K562 (cell line): ENCODE measurements around the gene MLLT6.

ENCODE experiments used
- CHD4 ChIP-seq: fragments of 200-600 bp; sonication (generic); IDR thresholded peaks from 3 replicates; pipeline ENCODE4 v1.6.1; 2012; ENCODE audit warnings: low read depth, mild to moderate bottlenecking, mixed read lengths, low read length, inconsistent platforms; ENCODE audit not compliant: insufficient read depth, insufficient replicate concordance, poor library complexity, severe bottlenecking
- GABPB1 ChIP-seq: sonication (generic); formaldehyde crosslinking; IDR thresholded peaks from 2 replicates; pipeline ENCODE4 v1.8.0; 2022; ENCODE audit warnings: mild to moderate bottlenecking, missing genetic modification reagents
- HNRNPH1 ChIP-seq: fragments of 200-400 bp; formaldehyde crosslinking; optimal IDR thresholded peaks from 2 replicates; pipeline ENCODE3; 2017; ENCODE audit warnings: low read depth, mild to moderate bottlenecking, low read length, moderate library complexity
- IRF1 ChIP-seq: sonication (generic); formaldehyde crosslinking; IDR thresholded peaks from 2 replicates; pipeline ENCODE4 v1.8.0; 2022; ENCODE audit warnings: missing genetic modification reagents, mild to moderate bottlenecking, borderline replicate concordance
- NFXL1 ChIP-seq: fragments of 450-650 bp; formaldehyde crosslinking; IDR thresholded peaks from 2 replicates; pipeline ENCODE4 v1.4.0; 2021; ENCODE audit warnings: mild to moderate bottlenecking
- POLR2AphosphoS2 ChIP-seq: IDR thresholded peaks from 2 replicates; pipeline ENCODE4 v1.6.1; 2012; ENCODE audit warnings: low read length, improper control_type of control experiment
- POLR2AphosphoS5 ChIP-seq: IDR thresholded peaks from 2 replicates; pipeline ENCODE4 v1.6.1; 2011; ENCODE audit warnings: mild to moderate bottlenecking, low read depth, low read length, moderate library complexity; ENCODE audit not compliant: control insufficient read depth, insufficient read depth
- RNF219 ChIP-seq: fragments of 250-450 bp; sonication (Bioruptor Pico); IDR thresholded peaks from 2 replicates; pipeline ENCODE4 v1.5.0; 2022; ENCODE audit warnings: mild to moderate bottlenecking
- SMARCC2 ChIP-seq: fragments of 450-650 bp; IDR thresholded peaks from 2 replicates; pipeline ENCODE4 v1.6.1; 2017; ENCODE audit warnings: antibody characterized with exemption, moderate library complexity, mild to moderate bottlenecking, low read depth

GRCh38 chr17:38676706-38677504 lies 28.2 kb upstream of the MLLT6 start:
- TF ChIP-seq CHD4 (no peak), HNRNPH1 (no peak), IRF1 (CRISPR knock-in tag) (no peak), NFXL1 (CRISPR knock-in tag) (no peak), POLR2AphosphoS2 (no peak), RNF219 (CRISPR knock-in tag) (no peak), GABPB1 (CRISPR knock-in tag) (no peak), POLR2AphosphoS5 (no peak), SMARCC2 (no peak)
